ENCODE measurements around the gene EIF4G3. TPM values are rescaled to one million over a fixed set of nuclear protein-coding genes. Genes with fewer than 3 reads are reported as not detected.

The EIF4G3 gene
- total RNA-seq, 1 experiment from 2014 or later = 25.1 TPM

DNA sequence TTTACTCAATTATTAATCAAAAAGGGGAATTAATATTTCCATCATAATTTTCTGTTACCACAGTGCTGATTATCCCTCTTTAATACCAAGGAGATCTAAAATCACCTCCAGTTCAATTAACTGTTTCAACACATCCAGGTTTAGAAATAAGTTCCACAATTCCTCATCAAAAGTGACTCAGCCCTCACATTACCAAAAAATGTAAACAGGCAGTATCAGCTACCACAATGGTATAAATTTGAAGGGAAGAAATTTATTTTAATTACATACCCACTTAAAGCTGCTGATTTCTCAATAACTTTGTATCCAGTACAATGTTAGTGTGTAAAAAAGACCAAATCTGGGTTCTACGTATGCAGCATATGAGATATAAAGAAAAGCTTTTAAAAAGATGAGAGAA, 51.9 kb downstream of the EIF4G3 start:
- in situ Hi-C loops (cut with HindIII; ENCODE audit: low pct_unique_long_range_greater_than_20kb, low sequenced_read_pairs) = no loop called here
- DNase-seq (ENCODE audit: low read depth, low spot score) = no peak

DNA sequence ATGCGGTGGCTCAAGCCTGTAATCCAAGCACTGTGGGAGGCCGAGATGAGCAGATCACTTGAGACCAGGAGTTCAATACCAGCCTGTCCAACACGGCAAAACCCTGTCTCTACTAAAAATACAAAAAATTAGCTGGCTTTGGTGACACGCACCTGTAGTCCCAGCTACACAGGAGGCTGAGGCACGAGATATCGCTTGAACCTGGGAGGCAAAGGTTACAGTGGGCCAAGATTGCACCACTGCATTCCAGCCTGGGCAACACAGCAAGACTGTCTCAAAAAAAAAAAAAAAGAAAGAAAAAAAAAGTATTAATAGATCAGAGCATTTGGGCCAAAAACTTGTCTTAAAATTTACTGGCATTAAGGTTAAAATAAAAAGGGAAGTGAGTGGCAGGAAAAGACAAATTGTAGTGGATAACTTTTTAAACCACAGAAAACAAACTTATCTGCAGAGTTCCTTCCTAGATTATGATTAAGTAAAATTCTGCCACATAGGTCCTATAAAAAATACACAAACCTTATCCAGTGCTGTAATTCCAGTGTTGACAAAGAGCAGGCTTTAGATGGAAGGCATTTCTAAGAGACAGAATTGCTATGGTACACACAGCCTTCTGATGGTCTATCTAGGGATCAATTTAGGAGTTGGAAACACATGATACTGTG, 53.3 kb downstream of the EIF4G3 start:
- no peak for DNase-seq (ENCODE audit: low read depth, low spot score)
- in situ Hi-C loops (cut with HindIII; ENCODE audit: low pct_unique_long_range_greater_than_20kb, low sequenced_read_pairs) = no loop called here

DNA sequence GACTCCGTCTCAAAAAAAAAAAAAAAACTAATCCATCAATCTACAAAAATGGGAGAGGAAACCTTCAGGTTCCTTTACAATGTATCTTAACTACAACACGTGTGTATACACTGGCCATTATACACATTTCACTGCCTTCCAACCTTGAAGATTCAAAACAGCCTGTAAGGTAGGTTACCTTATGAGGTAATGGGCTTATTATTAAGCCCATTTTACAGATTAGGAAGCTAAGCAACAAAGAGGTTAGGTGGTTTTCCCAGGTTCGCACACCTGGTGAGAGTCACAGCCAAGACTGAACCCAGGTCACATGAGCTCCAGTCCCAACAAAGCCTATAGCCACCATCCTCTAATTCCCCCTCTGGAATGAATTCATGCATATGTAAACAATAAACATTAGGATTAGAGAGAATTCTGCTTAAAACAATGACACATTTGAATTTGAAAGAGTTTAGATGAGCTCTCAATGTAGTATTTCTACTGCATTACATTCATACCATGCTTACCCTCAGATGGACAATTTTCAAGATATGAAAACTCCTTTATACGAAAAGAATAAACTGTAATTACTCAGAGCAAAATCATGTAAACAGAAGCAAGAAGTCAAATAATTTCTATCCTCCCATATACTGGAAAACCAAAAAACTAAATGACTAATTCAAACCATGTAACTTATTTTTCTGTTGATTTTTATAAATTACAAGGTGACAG, 54.8 kb downstream of the EIF4G3 start:
- DNase-seq (ENCODE audit: low read depth, low spot score) = no peak
- in situ Hi-C loops (cut with HindIII; ENCODE audit: low pct_unique_long_range_greater_than_20kb, low sequenced_read_pairs) = no loop called here

DNA sequence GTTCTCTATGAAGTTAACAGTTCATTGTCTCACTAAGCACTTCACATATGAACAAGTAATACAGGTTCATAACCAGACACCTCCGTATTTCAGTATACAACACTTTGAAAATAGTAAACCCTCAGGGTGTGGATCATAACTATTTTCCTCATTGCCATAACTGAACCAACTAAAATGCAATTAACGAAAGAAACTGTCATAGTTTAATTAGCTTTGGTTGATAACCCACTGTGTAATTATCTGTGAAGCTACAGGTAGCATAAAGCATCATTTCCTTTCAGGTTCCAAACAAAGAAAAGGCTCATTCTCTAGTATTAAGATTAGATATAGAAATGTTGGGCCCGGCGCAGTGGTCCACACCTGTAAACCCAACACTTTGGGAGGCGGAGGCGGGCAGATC, 58.5 kb downstream of the EIF4G3 start:
- DNase-seq (ENCODE audit: low read depth, low spot score) = no peak
- in situ Hi-C loops (cut with HindIII; ENCODE audit: low pct_unique_long_range_greater_than_20kb, low sequenced_read_pairs) = no loop called here

DNA sequence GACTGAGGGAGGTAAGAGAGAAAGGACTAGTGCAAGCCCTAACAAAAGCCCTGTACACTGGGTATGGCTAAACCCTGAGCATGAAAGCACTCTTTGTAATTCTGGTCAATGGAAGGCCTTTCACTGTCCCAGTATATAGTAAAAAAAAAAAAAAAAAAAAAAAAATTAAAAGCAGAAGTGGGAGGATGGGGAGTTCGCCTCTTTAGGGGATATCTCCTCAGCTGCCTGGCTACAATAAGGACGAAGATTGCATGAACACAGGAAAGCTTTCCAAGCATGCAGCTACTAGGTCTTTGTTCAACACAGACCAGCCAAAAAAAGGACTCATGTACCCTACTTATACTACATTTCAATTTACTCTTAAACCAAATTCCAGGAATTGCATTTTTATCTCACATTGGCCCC, 59.1 kb downstream of the EIF4G3 start:
- peak; percentile 93 for DNase-seq (ENCODE audit: low read depth, low spot score)
- in situ Hi-C loops (cut with HindIII; ENCODE audit: low pct_unique_long_range_greater_than_20kb, low sequenced_read_pairs) = no loop called here

DNA sequence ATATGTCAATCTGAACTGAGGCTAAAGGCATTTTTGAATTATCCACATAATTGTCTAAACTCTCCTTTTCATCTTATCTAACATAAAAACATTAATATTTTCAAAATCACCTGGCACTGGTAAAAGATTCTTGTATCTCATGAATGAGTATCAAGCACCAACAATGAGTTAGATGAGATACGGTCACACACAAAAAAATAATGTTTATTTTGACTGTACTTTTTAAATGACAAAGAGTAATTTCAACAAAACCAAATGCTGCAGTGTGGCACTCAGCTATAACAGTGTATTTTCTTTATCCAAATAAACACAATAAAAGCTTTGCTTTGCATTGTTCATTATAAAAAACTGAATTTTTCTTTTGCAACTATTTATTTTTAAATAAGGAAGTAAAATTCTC, 59.5 kb downstream of the EIF4G3 start:
- DNase-seq (ENCODE audit: low read depth, low spot score) = no peak

DNA sequence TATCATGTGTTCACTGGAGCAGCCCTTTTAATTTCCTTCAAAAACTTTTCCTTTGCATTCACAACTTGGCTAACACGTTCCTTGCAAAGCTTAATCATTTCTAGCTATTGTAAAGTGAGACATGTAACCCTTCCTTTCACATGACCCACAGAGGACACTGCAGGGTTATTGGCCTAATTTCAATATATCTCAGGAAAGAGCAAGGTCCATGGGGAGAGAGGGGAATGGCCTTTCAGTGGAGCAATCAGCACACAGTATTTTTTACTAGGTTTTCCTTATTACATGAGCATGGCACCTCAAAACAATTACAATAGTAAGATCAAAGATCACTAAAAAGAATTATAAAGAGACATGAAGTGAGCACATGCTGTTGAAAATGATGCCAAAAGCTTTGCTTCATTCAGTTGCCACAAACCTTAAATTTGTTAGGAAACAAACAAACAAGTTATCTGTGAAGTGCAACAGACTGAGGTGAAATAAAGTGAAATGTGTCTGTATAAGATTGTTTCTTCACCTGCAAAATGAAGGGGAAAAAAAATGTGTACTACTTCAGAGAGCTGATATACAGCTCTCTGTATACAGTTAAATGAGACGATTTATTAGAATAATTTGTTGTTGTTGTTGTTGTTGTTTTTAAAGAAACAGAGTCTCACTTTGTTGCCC, 61.5 kb downstream of the EIF4G3 start:
- DNase-seq (ENCODE audit: low read depth, low spot score) = peak; percentile 28
- in situ Hi-C loops (cut with HindIII; ENCODE audit: low pct_unique_long_range_greater_than_20kb, low sequenced_read_pairs) = no loop called here

More for the DNA sequence above, 59.5 kb downstream of the EIF4G3 start:
- in situ Hi-C loops (cut with HindIII; ENCODE audit: low pct_unique_long_range_greater_than_20kb, low sequenced_read_pairs) = no loop called here

DNA sequence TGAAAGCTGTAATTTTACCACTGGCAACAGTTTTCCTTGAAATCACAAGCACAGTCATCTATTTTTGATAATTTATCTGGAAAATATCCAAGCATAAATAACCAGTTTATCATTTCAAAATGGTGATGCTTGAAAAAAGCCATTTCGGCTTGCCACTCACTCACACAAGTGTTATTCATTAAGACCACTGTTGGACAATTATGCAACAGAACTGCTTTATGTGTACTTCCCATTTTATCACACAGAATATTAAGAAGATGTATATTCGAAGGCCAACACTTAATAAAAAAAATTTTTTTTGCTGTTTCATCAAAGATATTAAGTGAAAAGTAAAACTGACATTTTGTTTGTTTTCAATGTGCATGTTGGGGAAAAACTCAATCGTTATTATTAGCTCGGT, 62.3 kb downstream of the EIF4G3 start:
- in situ Hi-C loops (cut with HindIII; ENCODE audit: low pct_unique_long_range_greater_than_20kb, low sequenced_read_pairs) = no loop called here

DNA sequence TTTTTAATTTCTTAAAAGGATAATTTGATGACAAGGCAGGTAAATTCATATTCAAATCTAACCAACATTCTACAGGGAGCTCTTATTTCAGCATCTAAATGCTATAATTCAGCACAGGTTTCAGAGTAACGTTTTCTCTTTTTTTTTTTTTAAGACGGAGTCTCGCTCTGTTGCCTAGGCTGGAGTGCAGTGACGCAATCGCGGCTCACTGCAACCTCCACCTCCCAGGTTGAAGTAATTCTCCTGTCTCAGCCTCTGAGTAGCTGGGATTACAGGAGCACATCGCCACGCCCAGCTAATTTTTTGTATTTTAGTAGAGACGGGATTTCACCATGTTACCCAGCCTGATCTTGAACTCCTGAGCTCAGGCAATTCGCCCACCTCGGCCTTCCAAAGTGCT, 66.5 kb downstream of the EIF4G3 start:
- in situ Hi-C loops (cut with HindIII; ENCODE audit: low pct_unique_long_range_greater_than_20kb, low sequenced_read_pairs) = no loop called here
- DNase-seq (ENCODE audit: low read depth, low spot score) = no peak

More for the DNA sequence above, 62.3 kb downstream of the EIF4G3 start:
- DNase-seq (ENCODE audit: low read depth, low spot score) = no peak

DNA sequence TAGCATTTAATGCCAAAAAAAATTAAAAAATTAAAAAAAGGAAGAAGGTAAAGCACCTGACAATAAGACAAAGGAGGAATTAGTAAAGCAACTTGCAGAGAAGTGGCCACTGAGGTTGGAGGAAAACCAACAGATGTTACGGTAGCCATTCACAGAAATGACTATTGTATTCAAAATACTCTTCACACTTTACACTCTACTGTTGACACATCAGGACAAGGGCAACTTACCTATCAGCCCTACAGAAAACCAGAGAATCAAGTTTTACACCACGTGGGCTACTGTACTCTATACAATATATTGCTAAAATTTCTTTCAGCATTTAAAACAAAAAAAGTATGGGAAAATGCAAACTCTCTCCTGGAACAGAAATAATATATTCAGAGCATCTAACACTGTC, 70.0 kb downstream of the EIF4G3 start:
- in situ Hi-C loops (cut with HindIII; ENCODE audit: low pct_unique_long_range_greater_than_20kb, low sequenced_read_pairs) = no loop called here
- DNase-seq (ENCODE audit: low read depth, low spot score) = no peak

DNA sequence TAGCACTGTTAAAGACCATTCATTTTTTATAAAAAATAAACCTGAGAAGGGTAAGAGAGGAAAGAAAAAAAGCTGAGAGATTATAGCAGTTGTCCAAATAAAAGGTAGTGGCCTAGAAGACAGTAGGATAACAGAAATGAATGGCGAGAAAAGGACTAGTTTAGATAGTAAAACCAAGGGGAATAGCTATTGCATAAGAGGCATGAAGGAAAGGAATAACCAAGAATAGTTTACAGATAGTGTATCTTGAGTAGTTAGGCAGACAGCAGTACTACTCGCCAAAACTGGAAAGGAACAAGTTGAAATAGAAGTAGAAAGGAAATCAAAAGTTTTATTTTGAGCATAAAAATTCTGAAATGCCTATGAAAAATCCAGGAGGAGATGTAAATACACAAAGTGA, 70.5 kb downstream of the EIF4G3 start:
- in situ Hi-C loops (cut with HindIII; ENCODE audit: low pct_unique_long_range_greater_than_20kb, low sequenced_read_pairs) = no loop called here
- DNase-seq (ENCODE audit: low read depth, low spot score) = no peak

DNA sequence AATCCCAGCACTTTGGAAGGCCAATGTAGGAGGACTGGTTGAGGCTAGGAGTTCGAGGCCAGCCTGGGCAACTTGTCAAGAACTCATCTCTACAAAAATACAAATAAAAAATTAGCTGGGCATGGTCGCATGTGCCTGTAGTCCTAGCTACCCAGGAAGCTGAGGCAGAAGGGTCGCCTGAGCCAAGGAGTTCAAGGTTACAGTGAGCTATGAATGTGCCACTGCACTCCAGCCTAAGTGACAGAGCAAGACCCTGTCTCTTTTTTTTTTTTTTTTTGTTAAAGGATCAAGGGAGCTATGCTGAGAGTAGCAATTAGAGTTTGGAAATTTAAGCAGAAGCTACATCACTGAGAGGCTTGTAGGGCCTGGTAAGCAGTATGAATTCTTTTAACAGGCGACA, 70.9 kb downstream of the EIF4G3 start:
- no peak for DNase-seq (ENCODE audit: low read depth, low spot score)
- in situ Hi-C loops (cut with HindIII; ENCODE audit: low pct_unique_long_range_greater_than_20kb, low sequenced_read_pairs) = no loop called here

DNA sequence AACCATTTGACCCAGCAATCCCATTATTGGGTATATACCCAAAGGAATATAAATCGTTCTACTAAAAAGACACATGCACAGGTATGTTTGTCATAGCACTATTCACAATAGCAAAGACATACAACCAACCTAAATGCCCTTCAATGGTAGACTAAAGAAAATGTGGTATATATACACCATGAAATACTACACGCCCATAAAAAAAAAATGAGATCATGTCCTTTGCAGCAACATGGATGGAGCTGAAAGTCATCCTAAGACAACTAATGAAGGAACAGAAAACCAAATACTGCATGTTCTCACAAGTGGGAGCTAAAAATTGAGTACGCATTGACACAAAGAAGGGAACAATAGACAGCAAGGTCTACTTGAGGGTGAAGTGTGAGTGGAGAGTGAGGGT, 72.0 kb downstream of the EIF4G3 start:
- in situ Hi-C loops (cut with HindIII; ENCODE audit: low pct_unique_long_range_greater_than_20kb, low sequenced_read_pairs) = no loop called here
- DNase-seq (ENCODE audit: low read depth, low spot score) = no peak

DNA sequence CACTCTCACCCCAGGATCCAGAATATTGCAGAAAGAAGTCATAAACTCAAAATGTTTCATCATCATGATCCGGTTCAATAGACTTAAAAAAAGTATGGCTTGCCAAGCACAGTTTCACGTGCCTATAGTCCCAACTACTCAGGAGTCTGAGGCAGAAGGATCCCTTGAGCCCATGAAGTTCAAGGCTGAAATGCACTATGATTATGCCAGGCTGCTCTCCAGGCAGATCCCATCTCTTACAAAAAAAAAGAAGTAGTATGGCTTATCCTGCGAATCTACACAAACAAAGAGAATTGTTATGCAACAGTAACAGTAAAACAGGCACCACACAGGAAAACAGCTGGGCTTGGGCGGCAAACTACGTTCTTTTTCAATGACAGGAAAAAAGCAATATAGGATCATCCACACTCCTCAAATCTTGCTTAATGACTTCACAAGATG, 76.2 kb downstream of the EIF4G3 start:
- in situ Hi-C loops (cut with HindIII; ENCODE audit: low pct_unique_long_range_greater_than_20kb, low sequenced_read_pairs) = no loop called here

DNA sequence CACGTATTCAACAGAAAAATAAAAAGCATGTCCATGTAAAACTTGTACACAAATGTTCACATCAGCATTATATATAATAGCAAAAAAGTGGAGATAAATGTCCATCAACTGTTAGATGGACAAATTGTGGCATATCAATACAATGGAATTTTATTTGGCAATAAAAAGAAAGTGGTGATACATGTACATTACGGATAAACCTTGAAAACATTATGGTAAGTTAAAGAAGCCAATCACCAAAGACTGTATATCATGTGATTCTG, 76.9 kb downstream of the EIF4G3 start:
- DNase-seq (ENCODE audit: low read depth, low spot score) = no peak
- in situ Hi-C loops (cut with HindIII; ENCODE audit: low pct_unique_long_range_greater_than_20kb, low sequenced_read_pairs) = no loop called here

More for the DNA sequence above, 76.2 kb downstream of the EIF4G3 start:
- DNase-seq (ENCODE audit: low read depth, low spot score) = no peak

DNA sequence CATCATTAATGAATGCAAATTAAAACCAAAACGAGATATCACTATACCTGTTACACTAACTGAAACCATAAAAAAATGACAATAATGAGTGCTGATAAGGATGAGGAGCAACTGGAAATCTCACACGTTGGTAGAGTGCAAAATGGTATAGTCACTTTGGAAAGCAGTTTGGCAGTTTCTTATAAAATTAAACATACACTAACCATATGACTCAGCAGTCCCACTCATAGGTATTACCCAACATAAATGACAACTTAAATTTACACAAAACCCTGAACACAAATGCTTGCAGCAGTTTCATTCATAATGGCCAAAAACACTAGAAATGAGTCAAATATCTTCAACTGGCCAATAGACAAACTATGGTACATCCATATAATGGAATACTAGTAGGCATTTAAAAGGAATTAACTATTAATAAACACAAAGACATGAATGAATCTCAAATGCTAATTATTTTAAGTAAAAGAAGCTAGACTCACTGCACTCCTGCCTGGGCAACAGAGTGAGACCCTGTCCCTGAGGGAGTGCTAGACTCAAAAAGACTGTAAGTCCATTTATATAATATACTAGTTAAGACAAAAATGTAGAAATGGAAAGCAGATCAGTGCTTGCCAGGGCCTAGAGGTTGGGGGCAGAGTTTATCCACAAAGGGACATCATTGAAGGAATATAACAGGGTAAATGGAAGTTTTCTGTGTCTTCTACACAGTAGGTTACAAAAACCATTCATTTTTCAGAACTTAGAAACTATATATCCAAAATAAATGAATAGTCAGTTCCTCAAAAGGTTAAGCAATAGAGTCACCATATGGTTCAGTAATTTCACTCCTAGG, 77.4 kb downstream of the EIF4G3 start:
- DNase-seq (ENCODE audit: low read depth, low spot score) = no peak
- in situ Hi-C loops (cut with HindIII; ENCODE audit: low pct_unique_long_range_greater_than_20kb, low sequenced_read_pairs) = no loop called here

DNA sequence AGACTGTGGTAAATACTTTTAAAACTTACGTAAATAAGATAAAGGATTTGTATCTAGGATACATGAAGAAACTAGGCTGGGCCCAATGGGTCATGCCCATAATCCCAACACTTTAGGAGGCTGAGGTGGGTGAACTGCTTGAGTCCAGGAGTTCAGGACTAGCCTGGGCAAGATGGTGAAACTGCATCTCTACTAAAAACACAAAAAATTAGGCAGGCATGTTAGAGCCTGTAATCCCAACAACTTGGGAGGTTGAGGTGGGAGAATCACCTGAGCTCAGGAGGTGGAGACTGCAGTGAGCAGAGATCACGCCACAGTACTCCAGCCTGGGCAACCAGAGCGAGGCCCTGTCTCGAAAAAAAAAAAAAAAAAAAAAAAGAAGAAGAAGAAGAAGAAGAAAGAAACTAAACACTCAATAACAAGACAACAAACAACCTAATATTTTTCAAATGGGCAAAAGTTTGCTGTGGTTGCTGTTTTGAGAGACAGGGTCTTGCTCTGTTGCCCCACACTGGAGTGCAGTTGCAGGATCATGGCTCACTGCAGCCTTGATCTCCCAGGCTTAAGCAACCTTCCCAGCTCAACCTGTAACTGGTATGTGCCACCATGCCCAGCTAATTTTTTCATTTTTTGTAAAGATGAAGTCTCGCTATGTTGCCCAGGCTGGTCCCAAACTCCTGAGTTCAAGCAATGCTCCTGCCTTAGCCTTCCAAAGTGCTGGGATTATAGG, 78.3 kb downstream of the EIF4G3 start:
- DNase-seq (ENCODE audit: low read depth, low spot score) = no peak
- in situ Hi-C loops (cut with HindIII; ENCODE audit: low pct_unique_long_range_greater_than_20kb, low sequenced_read_pairs) = no loop called here

DNA sequence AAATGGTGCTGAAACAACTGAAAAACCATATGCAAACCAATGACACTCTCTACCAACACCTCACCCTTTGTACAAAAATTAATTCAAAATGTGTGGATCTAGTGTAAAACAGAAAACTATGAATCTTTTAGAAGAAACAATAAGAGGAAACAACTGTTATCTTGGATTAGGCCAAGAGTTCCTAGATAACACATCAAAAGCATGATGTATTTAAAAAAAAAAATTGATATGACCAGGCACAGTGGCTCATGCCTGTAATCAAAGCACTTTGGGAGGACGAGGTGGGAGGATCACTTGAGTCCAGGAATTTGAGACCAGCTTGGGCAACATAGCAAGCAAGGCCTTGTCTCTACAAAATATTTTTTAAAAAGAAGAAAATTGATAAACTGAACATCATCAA, 79.0 kb downstream of the EIF4G3 start:
- no peak for DNase-seq (ENCODE audit: low read depth, low spot score)
- in situ Hi-C loops (cut with HindIII; ENCODE audit: low pct_unique_long_range_greater_than_20kb, low sequenced_read_pairs) = no loop called here
